HG02623 (cell line): Measurements from ENCODE around the gene RTL9.
"Not testable (repeated sequence)": the region's sequence is repeated elsewhere in the genome, so short reads cannot be mapped to it uniquely, and the experiment has no call there.

Experiments used
- ATAC-seq: cut with Tn5 transposase; IDR thresholded peaks from one replicate; pipeline ENCODE4 v1.9.1; 2021; ENCODE audit warnings: moderate library complexity; ENCODE audit not compliant: unreplicated experiment

The RTL9 gene

GRCh38 chrX:110404376-110404775, 45.7 kb downstream of the RTL9 start:
- ATAC-seq: no peak

GRCh38 chrX:110406250-110406649, 47.6 kb downstream of the RTL9 start:
- not testable (repeated sequence) for ATAC-seq

- no peak for ATAC-seq
These were observed 48.2 kb downstream of the RTL9 start for GRCh38 chrX:110406822-110407221.

GRCh38 chrX:110407910-110408545, 49.4 kb downstream of the RTL9 start:
- no peak for ATAC-seq
